ENCODE measurements around the gene TMEM151B.

Gene TMEM151B

DNA sequence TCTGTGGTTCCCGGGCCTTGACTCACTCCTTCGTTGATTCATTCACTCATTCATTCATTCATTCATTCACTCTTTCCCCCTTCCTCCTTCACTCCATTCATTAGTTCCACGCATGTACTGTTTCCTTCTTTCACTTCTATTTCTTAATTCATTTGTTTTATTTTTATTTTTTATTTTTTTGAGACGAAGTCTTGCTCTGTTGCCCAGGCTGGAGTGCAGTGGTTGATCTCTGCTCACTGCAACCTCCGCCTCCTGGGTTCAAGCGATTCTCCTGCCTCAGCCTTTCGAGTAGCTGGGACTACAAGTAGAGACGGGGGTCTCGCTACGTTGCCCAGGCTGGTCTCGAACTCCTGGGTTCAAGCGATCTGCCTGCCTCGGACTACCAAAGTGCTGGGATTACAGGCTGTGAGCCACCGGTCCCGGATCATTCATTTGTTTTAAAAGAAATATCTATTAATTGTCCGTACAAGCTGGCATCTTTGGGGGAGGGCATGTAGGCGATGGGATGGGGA, 4.5 kb upstream of the TMEM151B start:
- no peak for DNase-seq

DNA sequence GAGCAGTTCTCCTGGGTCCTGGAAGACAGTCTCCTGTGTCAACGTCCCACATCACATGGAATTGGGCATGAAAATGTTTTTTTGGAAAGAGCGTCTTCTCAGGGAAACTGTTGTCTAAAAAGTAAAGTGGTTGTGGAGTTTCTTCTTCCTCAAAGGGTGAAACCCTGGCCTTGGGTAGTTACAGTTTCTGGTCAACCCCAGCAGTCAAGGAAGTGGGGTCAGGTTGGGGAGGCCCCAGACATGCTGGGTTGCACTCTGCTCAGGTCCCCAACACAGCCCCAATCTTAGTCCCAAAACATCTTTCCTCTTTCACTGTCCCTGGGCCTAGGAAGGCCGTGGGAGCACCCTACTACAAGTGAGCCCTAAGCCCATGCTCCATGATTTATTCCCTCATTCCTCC, 3.9 kb upstream of the TMEM151B start:
- no peak for DNase-seq

DNA sequence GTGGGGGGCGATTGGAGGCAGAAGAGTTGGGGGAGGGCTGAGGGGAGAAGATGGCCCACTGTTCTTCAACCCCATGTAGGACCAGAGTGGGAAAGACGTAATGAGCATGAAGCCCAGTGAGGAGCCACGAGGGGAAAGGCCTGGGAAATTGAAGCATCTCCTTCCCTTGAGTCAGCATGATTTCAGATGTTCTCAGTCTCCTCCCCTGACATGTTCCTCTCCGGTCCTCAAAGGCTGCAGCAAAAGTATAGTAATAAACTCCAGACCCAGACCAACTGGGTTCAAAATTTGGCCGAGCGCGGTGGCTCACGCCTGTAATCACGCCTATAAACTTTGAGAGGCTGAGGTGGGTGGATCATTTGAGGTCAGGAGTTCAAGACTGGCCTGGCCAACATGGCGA, 3.0 kb upstream of the TMEM151B start:
- DNase-seq, result no peak

DNA sequence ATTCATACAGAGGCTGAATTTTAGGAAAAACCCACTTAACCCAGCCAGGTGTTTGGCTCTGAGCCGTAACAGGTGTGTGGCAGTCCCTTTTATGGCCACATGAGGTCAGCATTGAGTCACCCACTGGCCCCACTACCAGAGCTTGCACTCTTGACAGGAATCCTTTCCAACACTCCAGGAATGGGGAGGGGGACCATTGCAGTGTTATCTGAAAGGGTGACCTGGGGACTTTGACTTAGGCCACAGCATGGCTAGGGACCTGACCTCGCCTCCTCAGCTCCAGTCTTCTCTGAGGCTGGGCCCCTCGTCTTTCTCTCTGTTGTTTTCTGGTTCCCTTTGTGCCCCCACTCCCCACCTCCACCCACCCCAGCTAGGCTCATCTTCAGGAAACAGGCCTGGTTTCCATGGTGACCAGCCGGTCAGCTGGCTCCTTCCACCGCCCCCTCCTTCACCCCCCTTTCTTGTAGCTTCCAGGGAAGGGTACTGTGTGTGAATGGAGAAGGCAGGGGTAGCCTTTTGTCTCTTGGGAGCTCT, 2.1 kb upstream of the TMEM151B start:
- peak; percentile 59 for DNase-seq

DNA sequence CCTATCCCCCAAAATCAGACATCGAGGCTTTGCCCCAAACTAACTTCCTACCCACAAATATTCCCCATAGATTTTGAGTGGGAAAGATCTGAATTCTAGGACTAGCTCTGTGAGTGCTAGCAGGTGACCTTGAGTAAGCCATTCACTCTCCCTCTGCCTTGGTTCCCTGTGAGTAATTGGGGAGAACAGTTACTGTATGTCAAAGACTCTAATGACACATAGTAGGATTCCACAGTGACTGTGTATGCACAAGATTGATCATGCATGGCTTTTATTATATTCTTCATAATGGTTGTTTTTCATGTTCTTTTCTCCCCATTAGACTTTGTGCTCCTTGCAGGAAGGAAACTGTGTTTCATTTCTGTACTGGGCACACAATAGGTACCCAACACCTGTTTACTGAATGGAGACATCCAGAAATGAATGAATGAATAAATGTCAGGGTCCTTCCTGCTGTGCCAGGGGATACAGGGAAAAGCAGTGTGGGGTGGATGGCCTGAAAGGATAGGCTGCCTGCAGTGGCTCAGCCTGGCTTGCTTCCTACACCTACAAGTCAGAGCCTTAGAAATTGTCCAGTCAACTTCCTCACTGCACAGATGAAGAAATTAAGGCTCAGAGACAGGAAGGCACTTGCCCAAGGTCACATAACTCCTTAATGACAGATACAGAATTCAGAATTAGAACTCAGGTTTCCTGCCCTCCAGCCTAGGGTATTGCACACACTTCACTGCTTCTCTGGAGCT, 901 bp upstream of the TMEM151B start:
- no peak for DNase-seq

DNA sequence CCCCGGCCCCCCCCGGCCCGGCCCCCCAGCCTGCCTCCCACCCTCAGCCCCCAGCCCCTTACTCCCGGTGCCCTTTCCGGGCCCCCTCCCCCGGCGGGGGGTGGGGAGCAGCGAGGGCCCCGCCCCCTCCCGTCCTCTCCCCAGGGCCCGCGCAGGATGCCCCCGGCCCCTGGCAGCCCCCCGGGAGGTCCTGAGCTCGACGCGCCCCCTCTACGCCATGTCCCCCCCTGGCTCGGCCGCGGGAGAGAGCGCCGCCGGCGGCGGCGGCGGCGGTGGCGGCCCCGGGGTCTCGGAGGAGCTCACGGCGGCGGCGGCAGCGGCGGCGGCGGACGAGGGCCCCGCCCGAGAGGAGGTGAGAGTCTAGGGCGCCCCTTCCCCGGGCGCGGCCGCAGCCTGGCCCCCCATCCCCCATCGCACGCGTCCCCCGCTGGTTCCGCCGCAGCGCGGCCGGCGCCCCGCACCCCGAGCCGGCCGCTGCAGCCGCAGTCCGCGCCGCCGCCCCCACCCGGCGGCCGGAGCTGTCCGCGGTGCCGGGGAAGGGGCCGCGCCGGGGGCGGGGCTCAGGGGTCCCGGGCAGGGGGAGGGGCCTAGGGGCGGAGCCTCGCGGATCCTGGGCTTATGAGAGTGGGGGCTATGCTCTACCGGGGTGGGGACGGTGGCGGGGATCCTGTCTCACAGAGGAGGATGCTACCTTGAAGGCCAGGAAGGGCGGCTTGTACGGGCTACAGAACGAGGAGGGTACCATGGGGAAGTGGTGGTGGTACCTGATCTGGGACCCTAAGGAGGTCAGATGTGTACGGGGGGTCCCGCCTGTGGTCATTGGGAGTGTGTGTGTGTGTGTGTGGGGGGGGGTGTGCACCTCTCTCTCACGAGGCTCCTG, 516 bp downstream of the TMEM151B start:
- DNase-seq, result peak; percentile 45

DNA sequence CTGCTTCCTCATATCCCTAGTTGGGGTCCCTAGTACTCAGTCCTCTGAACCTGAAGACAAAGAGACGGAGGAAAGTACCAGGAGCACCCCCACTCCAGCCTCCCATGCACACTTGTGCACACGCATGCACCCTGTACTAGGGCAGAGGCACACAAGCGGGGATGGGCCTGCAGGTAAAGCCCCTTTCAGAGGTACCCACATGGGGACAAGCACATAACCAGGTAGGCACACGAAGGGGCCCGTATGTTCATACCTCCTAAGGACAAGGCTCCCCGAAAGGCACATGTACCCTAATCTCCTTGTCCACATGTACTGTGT, 1.1 kb downstream of the TMEM151B start:
- DNase-seq, result no peak

DNA sequence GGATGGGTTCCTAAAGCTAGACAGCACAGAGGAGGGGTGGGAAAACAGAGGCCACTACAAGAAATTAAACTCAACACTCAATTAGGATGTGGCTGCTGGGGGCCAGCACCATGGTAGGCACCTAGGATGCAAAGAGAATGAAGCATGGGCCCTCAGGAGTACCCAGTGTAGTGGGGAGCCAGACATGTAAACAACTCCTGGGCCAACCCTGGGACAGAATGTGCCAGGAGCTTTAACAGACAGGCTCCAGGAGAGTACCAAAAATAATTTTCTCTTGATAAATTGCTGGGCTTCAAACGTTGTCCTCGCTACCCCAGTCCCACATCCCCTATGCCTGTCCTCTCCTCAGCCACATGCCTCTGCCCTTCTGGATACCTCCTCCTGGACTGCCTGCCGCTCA, 1.7 kb downstream of the TMEM151B start:
- no peak for DNase-seq

DNA sequence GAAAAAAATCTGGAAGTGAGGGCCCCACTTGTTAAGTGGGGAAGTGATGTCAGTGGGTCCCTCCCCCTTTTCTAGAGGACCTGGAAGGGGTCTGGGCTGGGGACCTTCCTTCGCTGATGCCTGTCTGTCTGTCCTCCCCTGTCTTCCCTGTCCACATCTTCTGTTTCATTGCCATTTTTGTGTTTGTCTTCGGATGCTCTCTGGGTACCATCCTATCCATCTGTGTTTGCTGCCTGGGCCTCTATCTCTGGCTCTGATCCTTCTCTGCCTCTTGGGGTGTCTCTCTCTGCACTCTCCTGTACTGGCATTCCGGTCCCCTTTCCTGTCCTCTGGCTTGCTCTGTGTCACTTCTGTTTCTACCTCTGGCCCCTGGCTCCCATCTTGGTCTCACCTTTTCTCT, 2.3 kb downstream of the TMEM151B start:
- DNase-seq, result no peak

DNA sequence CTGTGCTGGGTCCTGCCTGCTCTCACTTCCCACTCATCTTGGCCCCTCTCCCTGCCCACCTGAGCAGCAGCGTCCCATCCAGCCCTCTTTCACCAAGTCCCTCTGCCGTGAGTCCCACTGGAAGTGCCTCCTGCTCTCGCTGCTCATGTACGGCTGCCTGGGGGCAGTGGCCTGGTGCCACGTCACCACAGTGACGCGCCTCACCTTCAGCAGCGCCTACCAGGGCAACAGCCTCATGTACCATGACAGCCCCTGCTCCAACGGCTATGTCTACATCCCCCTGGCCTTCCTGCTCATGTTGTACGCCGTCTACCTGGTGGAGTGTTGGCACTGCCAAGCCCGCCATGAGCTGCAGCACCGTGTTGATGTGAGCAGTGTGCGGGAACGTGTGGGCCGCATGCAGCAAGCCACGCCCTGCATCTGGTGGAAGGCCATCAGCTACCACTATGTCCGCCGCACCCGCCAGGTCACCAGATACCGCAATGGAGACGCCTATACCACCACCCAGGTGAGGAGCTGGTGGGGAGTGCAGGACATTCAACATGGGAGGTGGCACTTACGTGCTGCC, 2.8 kb downstream of the TMEM151B start:
- no peak for DNase-seq

DNA sequence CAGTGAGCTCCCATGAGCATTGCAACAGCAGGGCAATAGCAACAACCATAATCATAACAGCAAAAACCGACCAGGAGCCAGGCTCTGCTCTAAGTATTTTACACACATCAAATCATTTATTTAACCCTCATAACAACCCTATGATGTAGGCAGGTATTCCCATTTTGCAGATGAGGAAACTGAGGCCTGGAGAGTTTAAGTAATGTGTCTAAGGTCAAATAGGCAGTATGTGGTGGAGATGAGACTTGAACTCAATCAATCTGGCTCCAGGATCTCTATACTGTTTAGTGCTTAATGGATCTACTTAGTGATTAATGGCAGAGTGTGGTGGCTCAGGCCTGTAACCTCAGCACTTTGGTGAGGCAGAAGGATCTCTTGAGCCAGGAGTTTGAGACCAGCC, 3.4 kb downstream of the TMEM151B start:
- no peak for DNase-seq

DNA sequence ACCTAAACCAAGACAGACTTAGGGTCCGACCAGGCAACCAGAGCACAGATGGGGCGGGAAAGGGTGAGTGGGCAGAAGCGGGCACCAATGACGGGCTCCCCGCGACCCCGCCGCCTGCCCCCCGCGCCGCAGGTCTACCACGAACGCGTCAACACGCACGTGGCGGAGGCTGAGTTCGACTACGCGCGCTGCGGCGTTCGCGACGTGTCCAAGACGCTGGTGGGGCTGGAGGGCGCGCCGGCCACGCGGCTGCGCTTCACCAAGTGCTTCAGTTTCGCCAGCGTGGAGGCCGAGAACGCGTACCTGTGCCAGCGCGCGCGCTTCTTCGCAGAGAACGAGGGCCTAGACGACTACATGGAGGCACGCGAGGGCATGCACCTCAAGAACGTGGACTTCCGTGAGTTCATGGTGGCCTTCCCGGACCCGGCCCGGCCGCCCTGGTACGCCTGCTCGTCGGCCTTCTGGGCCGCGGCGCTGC, 5.1 kb downstream of the TMEM151B start:
- no peak for DNase-seq

DNA sequence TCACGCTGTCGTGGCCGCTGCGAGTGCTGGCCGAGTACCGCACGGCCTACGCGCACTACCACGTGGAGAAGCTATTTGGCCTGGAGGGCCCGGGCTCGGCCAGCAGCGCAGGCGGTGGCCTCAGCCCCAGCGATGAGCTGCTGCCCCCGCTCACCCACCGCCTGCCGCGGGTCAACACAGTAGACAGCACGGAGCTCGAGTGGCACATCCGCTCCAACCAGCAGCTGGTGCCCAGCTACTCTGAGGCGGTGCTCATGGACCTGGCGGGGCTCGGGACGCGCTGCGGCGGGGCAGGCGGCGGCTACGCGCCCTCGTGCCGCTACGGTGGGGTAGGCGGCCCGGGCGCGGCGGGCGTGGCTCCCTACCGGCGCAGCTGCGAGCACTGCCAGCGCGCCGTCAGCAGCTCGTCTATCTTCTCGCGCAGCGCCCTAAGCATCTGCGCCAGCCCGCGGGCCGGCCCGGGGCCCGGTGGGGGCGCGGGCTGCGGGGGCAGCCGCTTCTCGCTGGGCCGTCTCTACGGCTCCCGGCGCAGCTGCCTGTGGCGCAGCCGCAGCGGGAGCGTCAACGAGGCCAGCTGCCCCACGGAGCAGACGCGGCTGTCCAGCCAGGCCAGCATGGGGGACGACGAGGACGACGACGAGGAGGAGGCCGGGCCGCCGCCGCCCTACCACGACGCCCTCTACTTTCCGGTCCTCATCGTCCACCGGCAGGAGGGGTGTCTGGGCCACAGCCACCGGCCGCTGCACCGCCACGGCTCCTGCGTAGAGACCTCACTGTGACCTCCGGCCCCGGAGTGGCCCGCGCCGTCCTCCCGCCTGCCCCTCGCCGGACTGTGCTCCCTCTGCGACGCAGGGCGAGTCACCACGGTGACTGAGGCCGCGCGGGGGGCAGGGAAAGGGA, 5.7 kb downstream of the TMEM151B start:
- no peak for DNase-seq

DNA sequence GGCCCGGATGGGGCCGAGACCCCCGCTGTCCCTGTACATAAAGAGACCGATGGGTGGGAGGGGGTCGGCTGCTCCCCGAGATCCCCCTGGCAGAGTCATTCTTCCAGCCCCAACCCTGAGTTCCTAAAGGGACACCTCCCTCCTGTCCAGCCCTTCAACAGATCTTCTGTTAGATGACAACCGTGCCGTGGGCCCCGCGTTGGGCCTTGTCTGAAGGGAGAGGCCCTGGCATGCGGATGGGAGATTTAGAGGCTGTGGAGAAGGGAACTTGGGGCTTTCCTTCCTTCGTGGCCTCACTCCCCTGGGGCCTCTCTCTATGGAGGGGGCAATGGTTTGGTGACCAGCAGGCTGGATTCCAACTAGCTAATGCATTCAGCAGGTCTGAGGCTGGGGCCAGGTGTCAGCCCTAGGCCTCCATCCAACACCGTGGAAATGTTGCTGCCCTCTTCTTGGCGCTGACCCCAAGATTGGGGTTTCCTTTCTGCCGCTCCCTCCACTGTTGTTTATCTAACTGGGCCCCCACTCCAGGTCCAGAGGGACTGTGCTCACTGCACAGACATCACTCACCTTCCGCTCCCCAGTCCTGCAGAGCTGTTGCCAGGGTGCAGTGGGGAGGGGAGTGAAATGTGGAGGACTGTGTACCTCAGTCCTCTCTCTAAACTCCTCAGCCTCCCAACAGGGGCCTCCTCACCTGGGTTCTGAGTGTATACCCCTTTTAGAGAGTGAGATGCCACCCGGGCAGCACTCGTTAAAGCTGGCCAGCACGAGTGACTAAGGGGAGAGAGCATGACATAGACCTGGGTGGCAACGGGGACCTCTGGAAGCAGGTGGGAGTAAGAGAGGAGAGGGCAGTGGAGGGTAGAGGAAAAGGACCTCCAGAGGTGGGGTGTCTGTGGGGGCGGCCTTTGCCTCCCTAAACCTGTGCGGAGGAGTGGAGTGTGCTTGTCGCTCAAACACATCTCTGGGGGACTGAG, 6.7 kb downstream of the TMEM151B start:
- DNase-seq, result no peak

DNA sequence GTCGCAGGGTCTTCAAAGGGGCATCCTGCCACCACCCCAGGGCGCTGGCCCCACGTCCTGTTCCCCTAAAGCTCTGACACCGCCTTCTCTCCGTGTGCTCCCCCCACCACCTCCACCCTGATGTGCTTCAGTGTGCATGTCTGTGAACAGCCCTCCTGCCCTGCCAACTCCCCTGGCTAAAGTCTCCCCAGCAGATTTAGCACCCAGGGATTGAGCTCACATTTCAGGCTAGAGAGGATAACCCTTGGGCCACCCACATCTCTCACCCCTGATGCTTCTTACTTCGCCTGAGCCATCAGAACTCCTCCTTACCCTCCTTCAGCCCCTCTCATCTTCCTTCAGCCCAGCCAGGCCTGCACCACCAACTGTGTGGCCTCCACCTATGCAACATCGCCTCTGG, 7.5 kb downstream of the TMEM151B start:
- DNase-seq, result no peak

DNA sequence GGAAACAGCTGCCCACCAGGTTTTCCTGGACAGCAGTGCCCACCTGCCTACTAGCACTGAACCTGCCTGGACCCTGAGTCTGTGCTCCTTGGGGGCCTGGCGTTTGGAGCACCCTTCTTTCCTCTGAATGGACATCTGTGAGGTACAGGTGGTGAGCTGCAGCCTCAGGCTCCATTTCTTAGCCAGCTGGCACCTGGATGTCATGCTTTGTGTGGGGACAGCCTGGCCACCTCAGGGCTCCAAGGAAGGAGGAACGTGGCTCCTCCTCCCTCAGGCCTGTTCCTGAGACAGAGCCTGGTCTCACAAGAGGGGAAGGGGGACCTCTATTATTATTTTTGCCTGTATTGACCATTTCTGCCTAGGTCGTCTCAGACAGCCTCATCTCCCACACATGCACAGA, 8.1 kb downstream of the TMEM151B start:
- DNase-seq, result no peak

DNA sequence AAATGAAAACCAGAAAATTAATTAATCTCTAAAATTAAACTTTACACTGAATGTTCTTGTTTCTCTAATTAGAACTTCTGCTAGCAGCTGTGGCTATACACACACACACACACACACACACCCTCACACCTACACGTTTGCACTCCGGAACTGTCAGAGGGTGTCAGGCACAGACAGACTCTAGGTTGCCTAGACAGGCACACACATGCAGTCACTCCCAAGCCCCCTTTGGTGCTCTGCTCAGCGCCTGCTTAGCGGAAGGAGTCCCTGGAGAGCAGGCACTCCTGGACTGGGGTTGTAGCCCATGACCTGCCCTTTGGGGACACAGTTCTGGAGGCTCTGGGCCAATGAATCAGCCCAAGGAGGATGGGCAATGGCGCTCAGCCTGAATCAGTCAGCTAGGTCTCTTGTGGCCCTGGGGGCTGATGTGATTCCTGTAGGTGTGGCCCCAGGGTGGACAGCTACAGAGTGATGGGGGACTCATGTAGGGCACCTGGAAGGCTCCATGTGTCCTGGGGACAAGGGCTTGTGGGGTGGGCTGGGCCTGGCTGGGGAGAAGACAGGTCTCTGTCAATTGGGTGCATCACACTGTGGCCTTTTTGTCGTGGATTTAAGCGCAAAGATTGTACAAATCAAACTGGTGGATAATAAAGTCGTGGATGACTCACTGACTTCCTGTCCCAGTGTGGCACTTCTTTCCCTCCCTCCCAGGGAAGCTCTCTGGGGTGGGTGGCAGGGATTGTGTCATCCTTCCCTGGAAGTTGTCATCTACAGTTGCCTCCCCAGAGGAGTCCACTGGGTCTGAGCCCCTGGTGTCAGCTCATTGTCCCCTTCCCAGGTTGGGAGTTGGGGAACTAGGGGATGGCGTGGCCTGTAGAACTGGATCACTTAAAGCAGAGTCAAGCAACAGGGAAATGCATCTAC, 8.8 kb downstream of the TMEM151B start:
- DNase-seq, result no peak

DNA sequence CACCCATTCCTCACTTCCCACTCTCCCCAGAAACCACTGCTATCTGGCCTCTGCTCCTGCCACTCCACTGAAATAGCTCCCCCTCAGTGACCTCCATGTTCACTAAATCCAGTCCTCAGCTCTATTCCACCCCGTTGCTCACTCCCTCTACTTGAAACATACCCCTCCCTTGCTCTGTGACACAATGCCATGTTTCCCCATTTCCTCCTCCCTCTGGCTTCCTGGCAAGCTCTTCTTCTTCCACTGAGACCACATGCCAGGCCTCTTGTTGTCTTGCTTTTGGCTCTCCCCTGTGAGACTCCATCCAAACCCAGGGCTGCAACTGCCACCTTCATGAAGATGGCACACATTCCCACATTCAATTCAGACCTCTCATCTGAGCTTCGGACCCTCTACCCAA, 13.9 kb downstream of the TMEM151B start:
- no peak for DNase-seq

DNA sequence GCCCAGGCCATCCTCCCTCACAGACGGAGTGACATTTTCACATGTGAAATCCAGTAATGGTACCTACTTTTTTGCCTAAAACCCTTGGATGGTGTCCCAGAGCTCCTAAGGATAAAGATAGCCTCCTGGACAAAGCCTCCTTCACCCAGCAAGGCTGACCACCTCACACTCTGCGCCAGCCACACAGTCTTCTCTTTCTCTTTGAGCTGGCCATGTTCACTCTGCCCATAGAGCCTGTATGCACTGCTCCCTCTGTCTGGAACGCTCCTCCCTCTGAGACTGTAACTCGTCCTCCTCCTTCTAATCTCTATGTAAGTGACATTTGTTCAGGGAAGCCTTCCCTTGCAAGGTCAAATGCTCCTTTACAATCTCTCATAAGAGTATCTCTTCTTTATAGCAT, 14.6 kb downstream of the TMEM151B start:
- DNase-seq, result no peak
